ENCODE measurements around the gene SPAG16. TPM values are rescaled to one million over a fixed set of nuclear protein-coding genes. Genes with fewer than 3 reads are reported as not detected.

The SPAG16 gene
- total RNA-seq, 3 donors from 2014 or later = 25.3 to 42.0 (median 41.7) TPM

DNA sequence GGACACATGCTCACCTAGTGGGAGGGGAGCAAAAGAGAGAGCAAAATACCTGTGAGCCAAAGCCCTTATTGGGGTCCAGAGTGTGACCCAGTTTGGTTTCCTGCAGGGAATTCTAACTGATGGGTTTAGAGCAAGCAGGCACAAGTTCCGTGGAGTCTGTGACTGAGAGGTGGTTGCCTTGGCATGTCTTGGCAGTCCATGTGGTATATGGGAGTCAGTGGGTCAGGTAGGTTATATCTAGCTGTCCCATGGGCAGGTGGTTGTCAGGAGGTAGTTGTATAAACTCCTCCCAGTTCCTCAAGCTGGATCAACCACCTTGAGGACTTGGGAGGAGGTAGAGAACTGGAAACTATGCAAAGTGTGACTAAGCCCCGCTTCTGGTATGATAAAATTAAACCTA, 673.8 kb downstream of the SPAG16 start:
- no peak for TF ChIP-seq POLR2A (IDR thresholded peaks at IDR 0.05)
- no peak for TF ChIP-seq POLR2AphosphoS5 (IDR thresholded peaks at IDR 0.05)
- TF ChIP-seq, protein P1, sequence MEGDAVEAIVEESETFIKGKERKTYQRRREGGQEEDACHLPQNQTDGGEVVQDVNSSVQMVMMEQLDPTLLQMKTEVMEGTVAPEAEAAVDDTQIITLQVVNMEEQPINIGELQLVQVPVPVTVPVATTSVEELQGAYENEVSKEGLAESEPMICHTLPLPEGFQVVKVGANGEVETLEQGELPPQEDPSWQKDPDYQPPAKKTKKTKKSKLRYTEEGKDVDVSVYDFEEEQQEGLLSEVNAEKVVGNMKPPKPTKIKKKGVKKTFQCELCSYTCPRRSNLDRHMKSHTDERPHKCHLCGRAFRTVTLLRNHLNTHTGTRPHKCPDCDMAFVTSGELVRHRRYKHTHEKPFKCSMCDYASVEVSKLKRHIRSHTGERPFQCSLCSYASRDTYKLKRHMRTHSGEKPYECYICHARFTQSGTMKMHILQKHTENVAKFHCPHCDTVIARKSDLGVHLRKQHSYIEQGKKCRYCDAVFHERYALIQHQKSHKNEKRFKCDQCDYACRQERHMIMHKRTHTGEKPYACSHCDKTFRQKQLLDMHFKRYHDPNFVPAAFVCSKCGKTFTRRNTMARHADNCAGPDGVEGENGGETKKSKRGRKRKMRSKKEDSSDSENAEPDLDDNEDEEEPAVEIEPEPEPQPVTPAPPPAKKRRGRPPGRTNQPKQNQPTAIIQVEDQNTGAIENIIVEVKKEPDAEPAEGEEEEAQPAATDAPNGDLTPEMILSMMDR (IDR thresholded peaks at IDR 0.05) = no peak
- Histone ChIP-seq H3K36me3 (no peaks in the 10 kb centered on the region), H3K4me1 (no peaks in the 10 kb centered on the region), H3K27ac (no peak overlapping the region), H3K4me3 (no peak overlapping the region), H3K9me3 (no peaks in the 10 kb centered on the region), H3K27me3 (no peaks in the 10 kb centered on the region)
- intact Hi-C loops (cut with DNase I; ENCODE audit: low total_unique reads) = no loop called here
- no peak for DNase-seq (ENCODE audit: low spot score in 2 of 2)

DNA sequence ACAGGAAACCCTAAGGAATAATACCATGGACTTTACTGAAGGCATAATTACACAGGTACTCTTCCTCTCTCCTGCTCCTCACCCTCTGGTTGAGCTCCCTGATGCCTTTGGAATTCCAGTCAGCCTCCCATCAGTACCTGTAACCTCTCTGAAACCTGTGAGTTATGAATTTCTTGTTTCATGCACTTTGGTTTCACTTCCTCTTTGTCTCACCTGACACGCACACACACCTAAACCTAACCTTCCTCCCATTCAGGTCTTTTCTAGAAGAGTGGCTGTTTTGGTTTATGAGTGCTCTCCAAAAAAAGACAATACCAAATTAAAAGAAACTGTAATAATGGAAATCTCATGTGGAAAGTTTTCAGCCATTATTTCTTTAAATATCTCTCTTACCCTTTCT, 675.3 kb downstream of the SPAG16 start:
- no peaks in the 10 kb centered on the region for H3K27me3 ChIP-seq
- no peaks in the 10 kb centered on the region for H3K4me1 ChIP-seq
- no peak for DNase-seq (ENCODE audit: low spot score in 2 of 2)
- H3K9me3 ChIP-seq = no peaks in the 10 kb centered on the region
- intact Hi-C loops (cut with DNase I; ENCODE audit: low total_unique reads) = no loop called here
- no peaks in the 10 kb centered on the region for H3K36me3 ChIP-seq
- H3K4me3 ChIP-seq = no peak overlapping the region
- TF ChIP-seq, protein P1 (IDR thresholded peaks at IDR 0.05) = no peak
- H3K27ac ChIP-seq = no peak overlapping the region

DNA sequence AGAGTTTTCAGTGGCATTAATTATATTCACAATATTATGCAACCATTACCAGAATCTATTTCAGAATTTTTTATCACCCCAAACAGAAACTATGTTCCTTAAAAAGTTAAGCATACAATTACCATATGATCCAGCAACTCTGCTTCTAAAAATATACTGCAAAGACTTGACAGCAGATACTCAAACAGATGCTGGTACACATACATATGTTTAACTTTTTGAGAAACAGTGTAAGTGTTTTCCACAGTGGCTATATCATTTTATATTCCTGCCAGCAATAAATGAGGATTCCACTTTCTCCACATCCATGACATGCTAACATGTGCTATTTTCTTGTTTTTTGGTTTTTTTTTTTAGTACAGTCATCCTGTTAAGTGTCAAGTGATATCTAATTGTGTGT, 687.3 kb downstream of the SPAG16 start:
- Histone ChIP-seq H3K27ac (no peak overlapping the region), H3K9me3 (no peaks in the 10 kb centered on the region), H3K4me3 (no peak overlapping the region), H3K27me3 (no peaks in the 10 kb centered on the region), H3K4me1 (no peaks in the 10 kb centered on the region), H3K36me3 (no peaks in the 10 kb centered on the region)
- intact Hi-C loops (cut with DNase I; ENCODE audit: low total_unique reads) = no loop called here
- TF ChIP-seq, protein P1 (IDR thresholded peaks at IDR 0.05) = no peak
- TF ChIP-seq POLR2AphosphoS5 (IDR thresholded peaks at IDR 0.05) (no peak), POLR2A (IDR thresholded peaks at IDR 0.05) (no peak)
- no peak for DNase-seq (ENCODE audit: low spot score in 2 of 2)

DNA sequence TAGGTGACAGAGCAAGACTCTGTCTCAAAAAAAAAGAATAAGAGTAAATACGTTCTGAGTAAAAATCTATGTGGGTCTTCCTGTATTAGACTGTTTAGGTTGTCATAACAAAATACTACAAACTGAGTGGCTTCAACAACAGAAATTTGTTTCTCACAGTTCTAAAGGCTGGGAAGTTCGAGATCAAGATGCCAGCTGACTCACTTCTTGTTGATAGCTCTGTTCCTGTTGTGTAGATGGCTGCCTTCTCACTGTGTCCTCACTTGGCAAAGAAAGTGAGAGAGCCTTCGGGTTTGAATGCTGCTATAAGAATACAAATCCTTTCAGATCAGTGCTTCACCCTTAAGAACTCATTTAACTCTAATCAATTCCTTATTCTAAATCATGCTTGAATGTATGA, 696.6 kb downstream of the SPAG16 start:
- Histone ChIP-seq H3K9me3 (no peaks in the 10 kb centered on the region), H3K36me3 (no peaks in the 10 kb centered on the region), H3K27me3 (no peaks in the 10 kb centered on the region), H3K4me1 (no peaks in the 10 kb centered on the region), H3K4me3 (no peak overlapping the region), H3K27ac (no peak overlapping the region)
- TF ChIP-seq, protein P1 (IDR thresholded peaks at IDR 0.05) = no peak
- TF ChIP-seq POLR2A (IDR thresholded peaks at IDR 0.05) = no peak
- no peak for TF ChIP-seq POLR2AphosphoS5 (IDR thresholded peaks at IDR 0.05)
- DNase-seq (ENCODE audit: low spot score in 2 of 2) = no peak
- intact Hi-C loops (cut with DNase I; ENCODE audit: low total_unique reads) = no loop called here

DNA sequence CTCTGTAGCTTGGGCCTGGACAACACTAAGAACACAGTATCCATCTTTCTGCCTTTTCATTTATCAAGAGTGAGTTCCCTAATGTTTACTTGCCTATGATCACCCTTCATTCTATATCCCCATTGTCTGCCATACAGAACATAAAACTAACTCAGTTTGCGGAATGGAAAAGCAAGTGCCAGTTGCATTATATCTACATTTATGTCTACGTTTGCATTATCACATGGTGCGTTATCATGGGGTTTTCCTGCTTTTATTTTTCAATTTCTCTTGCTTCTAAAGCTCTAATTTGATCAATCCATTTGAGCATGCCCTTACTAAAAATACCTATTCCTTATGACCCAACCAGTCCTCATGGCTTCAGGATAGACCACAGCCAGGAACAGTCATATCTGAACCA, 704.9 kb downstream of the SPAG16 start:
- H3K27ac ChIP-seq = no peak overlapping the region
- no peak for DNase-seq (ENCODE audit: low spot score in 2 of 2)
- no peaks in the 10 kb centered on the region for H3K4me1 ChIP-seq
- no peaks in the 10 kb centered on the region for H3K9me3 ChIP-seq
- no peaks in the 10 kb centered on the region for H3K36me3 ChIP-seq
- H3K4me3 ChIP-seq = no peak overlapping the region
- H3K27me3 ChIP-seq = no peaks in the 10 kb centered on the region
- no peak for TF ChIP-seq POLR2AphosphoS5 (IDR thresholded peaks at IDR 0.05)
- TF ChIP-seq, protein P1 (IDR thresholded peaks at IDR 0.05) = no peak
- no peak for TF ChIP-seq POLR2A (IDR thresholded peaks at IDR 0.05)
- intact Hi-C loops (cut with DNase I; ENCODE audit: low total_unique reads) = no loop called here

All from breast epithelium (tissue), 4 donors.